Fibroblast of the aortic adventitia (primary cell): ENCODE measurements around the gene BLACAT1. TPM values are rescaled to one million over a fixed set of nuclear protein-coding genes. Genes with fewer than 3 reads are reported as not detected.

ENCODE experiments used
- DNase-seq: peaks from one replicate; pipeline ENCODE4 v3.0.0-alpha.2; 2010; ENCODE audit warnings: low read depth
- H3K4me3 ChIP-seq: 2 replicates; pipeline ENCODE4 v1.5.1; 2011; ENCODE audit warnings: low read depth, mild to moderate bottlenecking, control low read depth, low read length, moderate library complexity
- total RNA-seq: library from RNA; depleted of rRNA; stranded (reverse); fragments of >200 nt; gene quantifications from 2 replicates; pipeline ENCODE4 v1.2.3, GENCODE V29; 2012; ENCODE audit warnings: low replicate concordance
- TF ChIP-seq, protein P1 (sequence below): IDR thresholded peaks from 2 replicates; pipeline ENCODE4 v1.5.1; 2011; ENCODE audit warnings: mild to moderate bottlenecking, low read length, control low read depth, inconsistent platforms; ENCODE audit not compliant: insufficient read depth

BLACAT1 gene
- total RNA-seq, 1 donor, result 0.09 TPM

DNA sequence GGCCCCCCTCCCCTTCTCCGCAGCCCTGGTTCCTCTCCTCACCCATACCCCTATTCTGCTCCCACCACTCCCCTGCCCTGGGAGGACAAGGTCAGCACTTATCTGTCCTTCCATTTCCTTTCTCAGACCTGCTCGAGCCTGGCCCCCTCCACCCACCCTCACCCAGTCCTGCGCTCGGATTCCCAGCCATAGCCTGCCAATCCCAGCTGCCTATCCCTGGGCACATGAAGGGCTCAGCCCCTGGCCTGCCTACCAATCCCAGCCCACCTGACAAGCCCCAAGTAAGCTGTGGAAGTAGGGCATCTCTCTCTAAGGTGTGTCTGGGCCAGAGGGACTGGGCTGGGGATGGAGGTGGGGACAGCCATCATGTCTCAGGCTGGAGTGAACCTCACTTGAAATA lies 5.4 kb downstream of the BLACAT1 start:
- no peak for DNase-seq
- no peak overlapping the region for H3K4me3 ChIP-seq
- TF ChIP-seq, protein P1, sequence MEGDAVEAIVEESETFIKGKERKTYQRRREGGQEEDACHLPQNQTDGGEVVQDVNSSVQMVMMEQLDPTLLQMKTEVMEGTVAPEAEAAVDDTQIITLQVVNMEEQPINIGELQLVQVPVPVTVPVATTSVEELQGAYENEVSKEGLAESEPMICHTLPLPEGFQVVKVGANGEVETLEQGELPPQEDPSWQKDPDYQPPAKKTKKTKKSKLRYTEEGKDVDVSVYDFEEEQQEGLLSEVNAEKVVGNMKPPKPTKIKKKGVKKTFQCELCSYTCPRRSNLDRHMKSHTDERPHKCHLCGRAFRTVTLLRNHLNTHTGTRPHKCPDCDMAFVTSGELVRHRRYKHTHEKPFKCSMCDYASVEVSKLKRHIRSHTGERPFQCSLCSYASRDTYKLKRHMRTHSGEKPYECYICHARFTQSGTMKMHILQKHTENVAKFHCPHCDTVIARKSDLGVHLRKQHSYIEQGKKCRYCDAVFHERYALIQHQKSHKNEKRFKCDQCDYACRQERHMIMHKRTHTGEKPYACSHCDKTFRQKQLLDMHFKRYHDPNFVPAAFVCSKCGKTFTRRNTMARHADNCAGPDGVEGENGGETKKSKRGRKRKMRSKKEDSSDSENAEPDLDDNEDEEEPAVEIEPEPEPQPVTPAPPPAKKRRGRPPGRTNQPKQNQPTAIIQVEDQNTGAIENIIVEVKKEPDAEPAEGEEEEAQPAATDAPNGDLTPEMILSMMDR, result no peak

DNA sequence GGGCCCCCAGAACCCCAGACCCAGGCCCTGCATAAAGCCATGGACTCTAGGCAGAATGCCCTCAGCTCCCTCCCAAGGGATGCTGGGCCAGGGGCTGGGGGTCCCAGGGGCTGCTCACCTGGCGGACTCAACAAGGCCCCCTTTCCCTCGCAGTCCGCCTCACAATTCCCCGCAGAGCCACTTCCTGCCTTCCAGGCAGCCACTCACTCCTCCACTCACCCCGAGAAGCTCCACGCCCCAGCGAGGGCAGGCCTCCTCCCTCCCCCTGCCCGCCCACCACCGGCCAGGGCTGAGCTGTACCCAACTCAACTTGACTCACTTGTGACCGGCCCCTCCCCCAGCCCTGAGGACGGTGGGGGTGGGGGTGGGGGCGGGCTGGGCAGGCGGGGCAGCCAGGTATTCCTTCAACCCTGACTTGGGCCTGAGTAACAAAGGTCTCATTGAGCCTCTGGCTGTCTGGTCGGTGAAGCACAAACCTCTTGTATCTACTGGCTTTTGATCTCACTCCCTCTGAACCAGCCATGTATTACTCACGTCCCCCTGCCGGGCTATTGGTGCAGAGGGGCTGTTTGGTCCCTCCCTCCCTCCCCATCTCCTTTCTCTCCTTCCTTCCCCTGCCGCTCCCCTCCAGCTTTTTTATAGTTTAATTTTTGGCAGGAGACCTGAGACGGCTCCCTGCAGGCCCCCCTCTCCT lies 5.9 kb downstream of the BLACAT1 start:
- H3K4me3 ChIP-seq, result peak overlapping the region; percentile 42
- peak; percentile 22 for DNase-seq
- TF ChIP-seq, protein P1, result no peak

DNA sequence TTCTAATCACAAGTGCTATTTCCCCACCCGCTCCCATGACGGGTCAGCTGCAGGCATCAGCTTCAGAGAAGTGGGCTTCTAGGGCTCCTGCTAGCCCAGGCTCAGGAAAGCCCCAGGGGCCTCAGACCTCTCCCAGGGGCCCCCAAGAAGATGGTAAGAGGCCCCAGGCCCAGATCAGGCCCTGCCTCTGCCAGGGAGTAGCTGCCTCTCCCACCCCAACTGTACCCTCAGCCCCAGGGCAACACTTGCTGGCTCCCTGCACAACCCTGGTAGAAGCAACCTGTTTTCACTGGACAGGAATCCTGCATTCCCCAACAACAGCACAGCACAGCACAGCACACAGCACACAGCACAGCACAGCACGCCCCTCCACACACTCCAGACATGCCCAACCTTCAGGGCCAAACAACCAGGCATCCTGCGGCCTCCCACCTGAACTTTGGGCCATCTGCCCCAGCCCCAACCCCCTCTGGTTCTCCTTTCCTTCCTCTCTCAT lies 6.5 kb downstream of the BLACAT1 start:
- TF ChIP-seq, protein P1, result no peak
- peak overlapping the region; percentile 42 for H3K4me3 ChIP-seq
- no peak for DNase-seq

GRCh38 chr1:205448540-205449253 lies 7.1 kb downstream of the BLACAT1 start:
- no peak for DNase-seq
- TF ChIP-seq, protein P1, result no peak
- no peak overlapping the region for H3K4me3 ChIP-seq

DNA sequence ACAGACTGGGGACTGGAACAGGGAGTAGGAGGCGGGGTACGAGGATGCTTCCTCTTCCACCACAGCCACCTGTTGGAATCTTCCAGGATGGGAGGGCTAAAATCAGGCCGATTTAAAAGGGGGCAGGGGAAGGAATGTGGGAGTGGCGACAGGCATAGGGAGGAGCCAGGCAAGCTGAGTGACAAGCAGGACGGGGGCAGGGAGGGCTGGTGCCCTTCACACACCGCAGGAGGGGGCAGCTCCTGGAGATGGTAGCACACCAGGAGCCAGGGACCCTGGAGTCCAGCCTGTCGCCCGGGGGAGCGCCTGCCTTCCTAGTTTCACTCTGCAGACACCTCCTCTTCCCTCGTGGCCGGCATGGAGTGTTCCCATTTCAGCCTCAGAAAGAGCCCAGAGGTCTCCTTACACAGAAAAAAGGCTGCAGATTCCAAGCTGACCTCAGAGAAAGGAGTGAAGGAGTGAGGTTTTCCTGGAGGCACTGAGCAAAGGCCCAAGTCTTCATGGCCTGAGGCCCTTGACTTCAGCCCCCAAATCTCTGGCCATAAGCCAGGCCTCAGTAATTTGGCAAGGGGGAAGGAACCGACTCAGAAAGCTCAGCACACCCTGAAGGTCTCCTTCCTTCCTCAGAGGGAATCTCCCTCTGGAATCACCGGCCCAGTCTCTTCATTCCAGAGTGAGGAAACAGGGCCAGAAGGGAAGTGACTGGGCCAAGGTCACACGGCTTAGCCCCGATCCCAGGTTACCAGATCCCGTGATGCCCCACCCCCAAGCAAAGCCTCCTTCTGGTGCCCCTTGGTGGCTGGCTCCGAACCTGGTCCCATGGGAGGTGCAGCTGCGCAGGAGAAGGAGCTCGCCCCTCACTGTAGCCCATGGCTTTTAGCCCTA lies 8.1 kb downstream of the BLACAT1 start:
- DNase-seq, result peak; percentile 59
- TF ChIP-seq, protein P1, result no peak

GRCh38 chr1:205446828-205447227 lies 9.0 kb downstream of the BLACAT1 start:
- DNase-seq, result no peak
- TF ChIP-seq, protein P1, result no peak
- H3K4me3 ChIP-seq, result no peak overlapping the region

More for the DNA sequence above, 8.1 kb downstream of the BLACAT1 start:
- no peak overlapping the region for H3K4me3 ChIP-seq
